WI38 (cell line): ENCODE data around the gene TMEM176B.

Experiments
- H3K4me3 ChIP-seq: 2 replicates; pipeline ENCODE4 v1.5.1; 2011; ENCODE audit warnings: low read depth, mild to moderate bottlenecking, control low read depth, low read length
- CTCF ChIP-seq: IDR thresholded peaks from 2 replicates; pipeline ENCODE4 v1.5.1; 2012; ENCODE audit warnings: low read depth, mild to moderate bottlenecking, control low read depth, low read length

TMEM176B gene

GRCh38 chr7:150830937-150831336, 30.8 kb upstream of the TMEM176B start:
- TF ChIP-seq CTCF, result no peak
- no peak overlapping the region for H3K4me3 ChIP-seq

GRCh38 chr7:150829426-150829825, 29.3 kb upstream of the TMEM176B start:
- H3K4me3 ChIP-seq, result no peak overlapping the region
- TF ChIP-seq CTCF, result no peak

- TF ChIP-seq CTCF, result no peak
- H3K4me3 ChIP-seq, result no peak overlapping the region
These were observed 28.2 kb upstream of the TMEM176B start for GRCh38 chr7:150828384-150828783.

GRCh38 chr7:150826061-150826849, 26.1 kb upstream of the TMEM176B start:
- H3K4me3 ChIP-seq, result no peak overlapping the region
- TF ChIP-seq CTCF, result no peak

GRCh38 chr7:150824379-150825177, 24.4 kb upstream of the TMEM176B start:
- TF ChIP-seq CTCF, result no peak
- H3K4me3 ChIP-seq, result no peak overlapping the region

- H3K4me3 ChIP-seq, result no peak overlapping the region
- TF ChIP-seq CTCF, result no peak
These were observed 23.4 kb upstream of the TMEM176B start for GRCh38 chr7:150823484-150824126.
